Astrocyte of the spinal cord (primary cell): ENCODE measurements around the gene PPT2.
A peak's percentile ranks its signal among the peaks of the same experiment; 100 is the strongest.

Experiments
- DNase-seq: peaks from one replicate; pipeline ENCODE4 v3.0.0; 2011; ENCODE audit warnings: low read depth, low spot score
- H3K4me3 ChIP-seq: 2 replicates; pipeline ENCODE4 v1.5.1; 2011; ENCODE audit warnings: low read depth, mild to moderate bottlenecking, low read length, moderate library complexity
- CTCF ChIP-seq: IDR thresholded peaks from 2 replicates; pipeline ENCODE4 v1.5.1; 2012; ENCODE audit warnings: low read depth, mild to moderate bottlenecking, low read length, inconsistent platforms
- in situ Hi-C: cut with HindIII; loops from 2 replicates; pipeline ENCODE4 v1.10.0; 2017; ENCODE audit warnings: low sequenced_read_pairs

PPT2 gene

GRCh38 chr6:32153564-32154513 is at the start of gene PPT2:
Gene PPT2, plus strand, starts transcription at chr6:32154141. Its CDS starts 454 bp downstream, at chr6:32154595.
- DNase-seq: peak; percentile 94
- peak within 1 kb of the TSS; percentile 82 for H3K4me3 ChIP-seq
- TF ChIP-seq CTCF: peak; percentile 27
- in situ Hi-C loops: no loop called here

GRCh38 chr6:32105433-32105832 is 48.5 kb upstream of the PPT2 start:
- TF ChIP-seq CTCF: no peak
- no peak for DNase-seq
- H3K4me3 ChIP-seq: no peak overlapping the region
- in situ Hi-C loops: no loop called here

- no peak overlapping the region for H3K4me3 ChIP-seq
- TF ChIP-seq CTCF: no peak
- DNase-seq: no peak
- in situ Hi-C loops: no loop called here
Observed at GRCh38 chr6:32107406-32107805, 46.5 kb upstream of the PPT2 start.

GRCh38 chr6:32108094-32108627 is 45.8 kb upstream of the PPT2 start:
- H3K4me3 ChIP-seq: no peak overlapping the region
- in situ Hi-C loops: no loop called here
- no peak for TF ChIP-seq CTCF
- DNase-seq: no peak

- no peak for DNase-seq
- TF ChIP-seq CTCF: no peak
- no peak overlapping the region for H3K4me3 ChIP-seq
- in situ Hi-C loops: no loop called here
Observed at GRCh38 chr6:32108727-32109113, 45.2 kb upstream of the PPT2 start.

GRCh38 chr6:32109114-32109764 is 44.7 kb upstream of the PPT2 start, which contains the start of gene TNXB:
Gene TNXB, minus strand, starts transcription at chr6:32109338. Its CDS starts 11,140 bp downstream, at chr6:32098198.
- no peak for TF ChIP-seq CTCF
- in situ Hi-C loops: no loop called here
- H3K4me3 ChIP-seq: no peak within 1 kb of the TSS
- no peak for DNase-seq
